T-helper 2 cell treated with Interferon-gamma antibody and Interleukin-4, amounts not matched to agents 100 ng/mL and 5 ng/mL, for 36 hours (primary cell): ENCODE data around the gene BID. TPM values are rescaled to one million over a fixed set of nuclear protein-coding genes. Genes with fewer than 3 reads are reported as not detected.

Experiments used
- intact Hi-C: fragments of 100-400 bp; cut with micrococcal nuclease; formaldehyde crosslinking; loops from one replicate; pipeline ENCODE4 v1.15.1; 2023
- total RNA-seq: library from RNA; stranded (reverse); gene quantifications from 2 replicates; pipeline ENCODE4 v1.2.3, GENCODE V29; 2022

BID gene
- total RNA-seq, 1 donor from 2014 or later: 30.4 TPM

- intact Hi-C loops: no loop called here
These were observed 34.9 kb downstream of the BID start for GRCh38 chr22:17739196-17739975.

- intact Hi-C loops: no loop called here
These were observed 35.7 kb downstream of the BID start for GRCh38 chr22:17738386-17739128.

GRCh38 chr22:17734187-17734586, 40.1 kb downstream of the BID start:
- intact Hi-C loops: no loop called here

- intact Hi-C loops: no loop called here
These were observed 40.8 kb downstream of the BID start for GRCh38 chr22:17733466-17733865.

GRCh38 chr22:17732251-17732854, 41.9 kb downstream of the BID start:
- intact Hi-C loops: no loop called here

- intact Hi-C loops: no loop called here
These were observed 44.7 kb downstream of the BID start for GRCh38 chr22:17729561-17729960.

GRCh38 chr22:17728786-17729185, 45.5 kb downstream of the BID start:
- intact Hi-C loops: no loop called here

GRCh38 chr22:17726928-17727897, 47.1 kb downstream of the BID start:
- intact Hi-C loops: no loop called here

GRCh38 chr22:17726006-17726927, 48.0 kb downstream of the BID start:
- intact Hi-C loops: no loop called here

- intact Hi-C loops: no loop called here
These were observed 48.8 kb downstream of the BID start for GRCh38 chr22:17725500-17725796.

- intact Hi-C loops: no loop called here
These were observed 49.4 kb downstream of the BID start for GRCh38 chr22:17724678-17725499.

GRCh38 chr22:17724241-17724640, 50.0 kb downstream of the BID start:
- intact Hi-C loops: no loop called here

- intact Hi-C loops: no loop called here
These were observed 54.4 kb downstream of the BID start for GRCh38 chr22:17719911-17720310.

GRCh38 chr22:17717708-17718107, 56.6 kb downstream of the BID start:
- intact Hi-C loops: no loop called here

- intact Hi-C loops: no loop called here
These were observed 57.7 kb downstream of the BID start for GRCh38 chr22:17716529-17716928.

- intact Hi-C loops: no loop called here
These were observed 61.8 kb downstream of the BID start for GRCh38 chr22:17712441-17712840.

- intact Hi-C loops: no loop called here
These were observed 64.2 kb downstream of the BID start for GRCh38 chr22:17710023-17710422.

- intact Hi-C loops: no loop called here
These were observed 66.7 kb downstream of the BID start for GRCh38 chr22:17707526-17707925.

GRCh38 chr22:17706947-17707346, 67.3 kb downstream of the BID start:
- intact Hi-C loops: no loop called here
